Panc1 (cell line): ENCODE measurements around the gene KLHL24. TPM values are rescaled to one million over a fixed set of nuclear protein-coding genes. Genes with fewer than 3 reads are reported as not detected.

Experiments used
- ATAC-seq: fragments of 200-7000 bp; cut with Tn5 transposase; 2 replicates; pipeline ENCODE4 v1.9.1; 2020; ENCODE audit warnings: mild to moderate bottlenecking, moderate library complexity
- BruUV-seq: library from RNA; stranded (reverse); fragments of 400-500 nt; replicated peaks from 2 replicates; lab custom pipeline; 2021; lab: Mats Ljungman, UMichigan
- CTCF ChIA-PET: fragments of 300-600 bp; sonication (Branson Sonifier 250); formaldehyde crosslinking; loops from one replicate; lab custom pipeline; 2022; ENCODE audit warnings: antibody characterized with exemption; lab: Charles Lee
- POLR2A ChIA-PET: fragments of 300-600 bp; sonication (Branson Sonifier 250); formaldehyde crosslinking; loops from one replicate; lab custom pipeline; 2022; ENCODE audit warnings: antibody characterized with exemption; lab: Charles Lee
- DNase-seq: peaks from one replicate; pipeline ENCODE4 v3.0.0-alpha.2; 2010; ENCODE audit warnings: low read depth, low spot score
- H3K27ac ChIP-seq: 2 replicates; pipeline ENCODE4 v1.5.1; 2011; ENCODE audit warnings: mild to moderate bottlenecking, low read length, inconsistent platforms
- H3K27me3 ChIP-seq: fragments of 200-500 bp; sonication (Bioruptor generic); 2 replicates; pipeline ENCODE4 v1.6.0; 2014; ENCODE audit warnings: low read length, inconsistent platforms; ENCODE audit not compliant: control insufficient read depth, insufficient read depth
- H3K36me3 ChIP-seq: fragments of 200-500 bp; sonication (Bioruptor generic); 2 replicates; pipeline ENCODE4 v1.5.1; 2014; ENCODE audit warnings: inconsistent platforms, mild to moderate bottlenecking, low read length, moderate library complexity; ENCODE audit not compliant: control insufficient read depth, insufficient read depth
- H3K4me1 ChIP-seq: 2 replicates; pipeline ENCODE4 v1.5.1; 2011; ENCODE audit warnings: inconsistent platforms, mild to moderate bottlenecking, low read length, moderate library complexity; ENCODE audit not compliant: control insufficient read depth, insufficient read depth
- H3K4me3 ChIP-seq, 2 experiments: 2 replicates each; pipeline ENCODE4 v1.5.1; 2011 to 2012; ENCODE audit warnings: low read depth in 2 of 2, low read length in 2 of 2, mild to moderate bottlenecking in 2 of 2, inconsistent platforms in 1 of 2, moderate library complexity in 1 of 2
- H3K9me3 ChIP-seq: fragments of 200-500 bp; sonication (Bioruptor generic); 2 replicates; pipeline ENCODE4 v1.5.1; 2014; ENCODE audit warnings: low read depth, mild to moderate bottlenecking, inconsistent platforms, low read length, moderate library complexity; ENCODE audit not compliant: control insufficient read depth, insufficient read depth
- CTCF ChIP-seq: fragments of 450-650 bp; IDR thresholded peaks from 2 replicates; pipeline ENCODE4 v1.5.1; 2017; ENCODE audit warnings: mild to moderate bottlenecking
- POLR2AphosphoS5 ChIP-seq: IDR thresholded peaks from 2 replicates; pipeline ENCODE4 v1.6.1; 2012; ENCODE audit warnings: mild to moderate bottlenecking, low read depth, low read length, moderate library complexity
- REST ChIP-seq, 2 experiments: IDR thresholded peaks; 2 replicates each; pipeline ENCODE4 v1.6.1; 2011 to 2012; ENCODE audit warnings: low read depth in 2 of 2, control low read depth in 1 of 2, low read length in 1 of 2, mild to moderate bottlenecking in 1 of 2, moderate library complexity in 1 of 2; ENCODE audit not compliant: insufficient read depth in 1 of 2
- SIN3A ChIP-seq: IDR thresholded peaks from 2 replicates; pipeline ENCODE4 v1.6.1; 2012; ENCODE audit warnings: low read depth, mild to moderate bottlenecking, low read length, moderate library complexity, borderline replicate concordance; ENCODE audit not compliant: insufficient read depth
- TCF7L2 ChIP-seq: IDR thresholded peaks from 2 replicates; pipeline ENCODE4 v1.6.1; 2011; ENCODE audit warnings: mild to moderate bottlenecking, low read depth, low read length, inconsistent platforms
- in situ Hi-C: cut with HindIII; loops from 2 replicates; pipeline ENCODE4 v1.10.0; 2016; ENCODE audit warnings: low sequenced_read_pairs, low pct_unique_long_range_greater_than_20kb
- intact Hi-C: fragments of 100-400 bp; cut with micrococcal nuclease; formaldehyde crosslinking; loops from one replicate; pipeline ENCODE4 v1.10.0; 2022; ENCODE audit not compliant: unreplicated experiment
- total RNA-seq: library from RNA; stranded (reverse); gene quantifications from one replicate; pipeline ENCODE4 v1.2.1, GENCODE V29; 2021; ENCODE audit not compliant: unreplicated experiment

Gene KLHL24
- total RNA-seq, 1 experiment from 2014 or later = 42.0 TPM

- DNase-seq (no peak), ATAC-seq (no peak)
- ChIA-PET POLR2A (no interaction called here), CTCF (no interaction called here)
- intact Hi-C loops (no loop called here), in situ Hi-C loops (no loop called here)
- no peaks in the 10 kb centered on the region for H3K27me3 ChIP-seq
- no peaks in the 10 kb centered on the region for H3K9me3 ChIP-seq
- BruUV-seq = no TSS peak
- no peak overlapping the region for H3K4me3 ChIP-seq
- H3K36me3 ChIP-seq = no peaks in the 10 kb centered on the region
- TF ChIP-seq REST (IDR thresholded peaks at IDR 0.05; ENCODE audit: insufficient read depth in 1 of 2, low read depth in 2 of 2, low read length in 1 of 2) (no peak), TCF7L2 (no peak), SIN3A (no peak), POLR2AphosphoS5 (no peak), CTCF (no peak)
- H3K4me1 ChIP-seq = no peaks in the 10 kb centered on the region
- H3K27ac ChIP-seq = no peak overlapping the region
Observed at GRCh38 chr3:183687705-183688104, 52.3 kb downstream of the KLHL24 start.

GRCh38 chr3:183688874-183689273 lies 53.5 kb downstream of the KLHL24 start:
- CTCF ChIA-PET = no interaction called here
- in situ Hi-C loops = no loop called here

More at GRCh38 chr3:183688874-183689273, 53.5 kb downstream of the KLHL24 start:
- BruUV-seq = no TSS peak
- Histone ChIP-seq H3K27ac (no peak overlapping the region), H3K9me3 (no peaks in the 10 kb centered on the region), H3K4me1 (no peaks in the 10 kb centered on the region), H3K27me3 (no peaks in the 10 kb centered on the region), H3K36me3 (no peaks in the 10 kb centered on the region), H3K4me3 (no peak overlapping the region)
- no peak for TF ChIP-seq CTCF
- TF ChIP-seq SIN3A = no peak
- TF ChIP-seq TCF7L2 = no peak
- TF ChIP-seq REST (IDR thresholded peaks at IDR 0.05; ENCODE audit: insufficient read depth in 1 of 2, low read depth in 2 of 2, low read length in 1 of 2) = no peak
- no peak for TF ChIP-seq POLR2AphosphoS5
- ATAC-seq (no peak), DNase-seq (no peak)
- intact Hi-C loops = no loop called here
- POLR2A ChIA-PET = interaction anchor here (0.7 kb wide), 1 partner anchor 20 kb away, joined by 6 read pairs; no protein-coding TSS in a partner anchor
